Sigmoid colon (tissue), 4 donors: Measurements from ENCODE around the gene TBC1D10A.

Experiments used
- EP300 ChIP-seq, 4 donors: sonication (generic); formaldehyde crosslinking; IDR thresholded peaks; one replicate each; pipeline ENCODE4 v1.6.1; 2017; ENCODE audit warnings: antibody characterized with exemption in 4 of 4
- POLR2A ChIP-seq, 2 donors: fragments of 450-650 bp; IDR thresholded peaks; one replicate each; pipeline ENCODE4 v1.6.1; 2016; ENCODE audit warnings: antibody characterized with exemption in 2 of 2, mild to moderate bottlenecking in 2 of 2, moderate library complexity in 2 of 2
- POLR2AphosphoS5 ChIP-seq, 4 donors: sonication (generic); formaldehyde crosslinking; IDR thresholded peaks; one replicate each; pipeline ENCODE4 v1.6.1; 2017; ENCODE audit warnings: antibody characterized with exemption in 4 of 4
- TF ChIP-seq, protein P1 (sequence below), 4 experiments: fragments of 450-650 bp in 3 of 4; fragments of 200-600 bp in 1 of 4; IDR thresholded peaks; one replicate each; pipeline ENCODE4 v1.5.1; 2016 to 2019; ENCODE audit warnings: antibody characterized with exemption in 4 of 4, mild to moderate bottlenecking in 3 of 4, moderate library complexity in 2 of 4

DNA sequence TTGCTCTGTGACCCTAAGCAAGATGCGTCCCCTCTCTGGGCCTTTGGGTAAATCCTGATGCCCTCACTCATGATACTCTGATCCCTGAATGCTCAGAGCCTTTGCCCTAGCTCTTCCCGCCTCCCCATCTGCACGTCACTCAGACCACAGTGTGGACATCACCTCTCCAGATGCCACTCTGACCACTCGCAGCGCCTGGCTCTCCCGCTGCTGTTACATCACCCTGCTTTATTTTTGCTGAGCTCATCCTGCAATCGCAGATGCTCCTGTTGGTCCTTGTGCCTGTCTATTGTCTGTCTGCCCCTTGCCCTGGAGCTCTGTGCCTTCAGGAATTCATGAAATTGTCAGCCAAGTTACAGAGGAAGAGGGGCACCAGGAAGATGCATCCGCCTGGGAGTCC is 65.6 kb downstream of the TBC1D10A start:
- TF ChIP-seq, protein P1, sequence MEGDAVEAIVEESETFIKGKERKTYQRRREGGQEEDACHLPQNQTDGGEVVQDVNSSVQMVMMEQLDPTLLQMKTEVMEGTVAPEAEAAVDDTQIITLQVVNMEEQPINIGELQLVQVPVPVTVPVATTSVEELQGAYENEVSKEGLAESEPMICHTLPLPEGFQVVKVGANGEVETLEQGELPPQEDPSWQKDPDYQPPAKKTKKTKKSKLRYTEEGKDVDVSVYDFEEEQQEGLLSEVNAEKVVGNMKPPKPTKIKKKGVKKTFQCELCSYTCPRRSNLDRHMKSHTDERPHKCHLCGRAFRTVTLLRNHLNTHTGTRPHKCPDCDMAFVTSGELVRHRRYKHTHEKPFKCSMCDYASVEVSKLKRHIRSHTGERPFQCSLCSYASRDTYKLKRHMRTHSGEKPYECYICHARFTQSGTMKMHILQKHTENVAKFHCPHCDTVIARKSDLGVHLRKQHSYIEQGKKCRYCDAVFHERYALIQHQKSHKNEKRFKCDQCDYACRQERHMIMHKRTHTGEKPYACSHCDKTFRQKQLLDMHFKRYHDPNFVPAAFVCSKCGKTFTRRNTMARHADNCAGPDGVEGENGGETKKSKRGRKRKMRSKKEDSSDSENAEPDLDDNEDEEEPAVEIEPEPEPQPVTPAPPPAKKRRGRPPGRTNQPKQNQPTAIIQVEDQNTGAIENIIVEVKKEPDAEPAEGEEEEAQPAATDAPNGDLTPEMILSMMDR (IDR thresholded peaks at IDR 0.05): no peak
- no peak for TF ChIP-seq POLR2AphosphoS5 (IDR thresholded peaks at IDR 0.05)
- TF ChIP-seq POLR2A (IDR thresholded peaks at IDR 0.05): no peak
- TF ChIP-seq EP300 (IDR thresholded peaks at IDR 0.05): no peak
